HEK293 (cell line): ENCODE results near the gene RPS27.
A peak's percentile ranks its signal among the peaks of the same experiment; 100 is the strongest.

Source experiments
- CTCF ChIA-PET: fragments of 350-600 bp; formaldehyde crosslinking; extraction: SDS; loops from one replicate; lab custom pipeline; 2021; ENCODE audit warnings: antibody characterized with exemption; lab: Yijun Ruan, JAX
- POLR2A ChIA-PET: fragments of 300-600 bp; formaldehyde crosslinking; extraction: SDS; loops from one replicate; lab custom pipeline; 2020; ENCODE audit warnings: antibody characterized with exemption, inconsistent platforms; lab: Yijun Ruan, JAX
- H3K27ac ChIP-seq: fragments of 200-500 bp; sonication (Bioruptor generic); 2 replicates; pipeline ENCODE4 v1.5.1; 2014; ENCODE audit warnings: low read depth, low read length, control low read depth, inconsistent platforms; ENCODE audit errors: extremely low read depth
- H3K36me3 ChIP-seq, 2 experiments: fragments of 200-500 bp in 1 of 2; sonication (Bioruptor generic) in 1 of 2; 1 replicate in 1 of 2; 2 replicates in 1 of 2; pipeline ENCODE4 v1.5.1; 2014 to 2017; ENCODE audit warnings: inconsistent platforms in 2 of 2, low read length in 2 of 2; ENCODE audit not compliant: control insufficient read depth in 2 of 2, insufficient read depth in 1 of 2
- H3K4me1 ChIP-seq: fragments of 200-500 bp; sonication (Bioruptor generic); 2 replicates; pipeline ENCODE4 v1.5.1; 2014; ENCODE audit warnings: mild to moderate bottlenecking, low read length, inconsistent platforms; ENCODE audit not compliant: control insufficient read depth, insufficient read depth
- H3K4me3 ChIP-seq: 2 replicates; pipeline ENCODE4 v1.5.1; 2011; ENCODE audit warnings: low read depth, mild to moderate bottlenecking, control low read depth, low read length, moderate library complexity
- H3K9me3 ChIP-seq: fragments of 200-500 bp; sonication (Bioruptor generic); 2 replicates; pipeline ENCODE4 v1.5.1; 2014; ENCODE audit warnings: low read depth, low read length, inconsistent platforms; ENCODE audit not compliant: control insufficient read depth, insufficient read depth
- BCL11B ChIP-seq: fragments of 450-650 bp; formaldehyde crosslinking; IDR thresholded peaks from 2 replicates; pipeline ENCODE4 v1.5.1; 2016; ENCODE audit warnings: low read depth, missing biosample characterization, missing genetic modification characterization
- IKZF3 ChIP-seq: fragments of 450-650 bp; IDR thresholded peaks from 2 replicates; pipeline ENCODE4 v1.5.0; 2018; ENCODE audit warnings: missing biosample characterization, mild to moderate bottlenecking, missing genetic modification characterization, moderate library complexity
- KLF1 ChIP-seq: fragments of 450-650 bp; formaldehyde crosslinking; IDR thresholded peaks from 2 replicates; pipeline ENCODE4 v1.5.1; 2016; ENCODE audit warnings: missing biosample characterization, missing genetic modification characterization
- KLF7 ChIP-seq: fragments of 450-650 bp; formaldehyde crosslinking; IDR thresholded peaks from 2 replicates; pipeline ENCODE4 v1.5.1; 2016; ENCODE audit warnings: missing biosample characterization, missing genetic modification characterization, borderline replicate concordance
- PATZ1 ChIP-seq: fragments of 450-650 bp; formaldehyde crosslinking; IDR thresholded peaks from 2 replicates; pipeline ENCODE4 v1.5.1; 2016; ENCODE audit warnings: missing biosample characterization, missing genetic modification characterization
- PBX3 ChIP-seq: sonication (generic); formaldehyde crosslinking; IDR thresholded peaks from 2 replicates; pipeline ENCODE4 v1.8.1; 2022; ENCODE audit warnings: mild to moderate bottlenecking, moderate library complexity, missing genetic modification reagents
- REST ChIP-seq: fragments of 450-650 bp; formaldehyde crosslinking; IDR thresholded peaks from 2 replicates; pipeline ENCODE4 v1.5.1; 2016; ENCODE audit warnings: missing biosample characterization, missing genetic modification characterization
- SP2 ChIP-seq: fragments of 450-650 bp; formaldehyde crosslinking; IDR thresholded peaks from 2 replicates; pipeline ENCODE4 v1.5.1; 2016; ENCODE audit warnings: missing biosample characterization, missing genetic modification characterization
- WT1 ChIP-seq: fragments of 450-650 bp; formaldehyde crosslinking; IDR thresholded peaks from 2 replicates; pipeline ENCODE4 v1.5.1; 2016; ENCODE audit warnings: missing biosample characterization, missing genetic modification characterization
- ZBTB1 ChIP-seq: fragments of 450-650 bp; formaldehyde crosslinking; IDR thresholded peaks from 2 replicates; pipeline ENCODE4 v1.5.1; 2016; ENCODE audit warnings: missing biosample characterization, missing genetic modification characterization
- ZBTB20 ChIP-seq: fragments of 450-650 bp; formaldehyde crosslinking; IDR thresholded peaks from 2 replicates; pipeline ENCODE4 v1.5.1; 2016; ENCODE audit warnings: missing biosample characterization, missing genetic modification characterization
- ZBTB48 ChIP-seq: fragments of 450-650 bp; formaldehyde crosslinking; IDR thresholded peaks from 2 replicates; pipeline ENCODE4 v1.5.1; 2016; ENCODE audit warnings: missing biosample characterization, missing genetic modification characterization
- ZBTB8A ChIP-seq: fragments of 450-650 bp; formaldehyde crosslinking; IDR thresholded peaks from 2 replicates; pipeline ENCODE4 v1.5.1; 2016; ENCODE audit warnings: missing biosample characterization, missing genetic modification characterization
- ZIC2 ChIP-seq: fragments of 450-650 bp; formaldehyde crosslinking; IDR thresholded peaks from 2 replicates; pipeline ENCODE4 v1.5.1; 2016; ENCODE audit warnings: missing biosample characterization, missing genetic modification characterization
- ZNF10 ChIP-seq: fragments of 450-650 bp; formaldehyde crosslinking; IDR thresholded peaks from 2 replicates; pipeline ENCODE4 v1.5.1; 2017; ENCODE audit warnings: missing biosample characterization, missing genetic modification characterization
- ZNF112 ChIP-seq: fragments of 450-650 bp; formaldehyde crosslinking; IDR thresholded peaks from 2 replicates; pipeline ENCODE4 v1.5.0; 2017; ENCODE audit warnings: missing biosample characterization, missing genetic modification characterization
- ZNF121 ChIP-seq: fragments of 450-650 bp; formaldehyde crosslinking; IDR thresholded peaks from 2 replicates; pipeline ENCODE4 v1.5.1; 2016; ENCODE audit warnings: missing biosample characterization, missing genetic modification characterization
- ZNF132 ChIP-seq: fragments of 450-650 bp; formaldehyde crosslinking; IDR thresholded peaks from 2 replicates; pipeline ENCODE4 v1.5.1; 2017; ENCODE audit warnings: missing biosample characterization, missing genetic modification characterization, borderline replicate concordance
- ZNF157 ChIP-seq: fragments of 450-650 bp; formaldehyde crosslinking; IDR thresholded peaks from 2 replicates; pipeline ENCODE4 v1.5.1; 2016; ENCODE audit warnings: missing biosample characterization, missing genetic modification characterization
- ZNF175 ChIP-seq: fragments of 450-650 bp; formaldehyde crosslinking; IDR thresholded peaks from 2 replicates; pipeline ENCODE4 v1.5.1; 2016; ENCODE audit warnings: missing biosample characterization, missing genetic modification characterization
- ZNF184 ChIP-seq: fragments of 450-650 bp; IDR thresholded peaks from 2 replicates; pipeline ENCODE4 v1.5.1; 2018; ENCODE audit warnings: missing biosample characterization, mild to moderate bottlenecking, missing genetic modification characterization
- ZNF335 ChIP-seq: fragments of 450-650 bp; formaldehyde crosslinking; conservative IDR thresholded peaks from 2 replicates; pipeline ENCODE4 v1.5.1; 2016; ENCODE audit warnings: missing biosample characterization, missing genetic modification characterization
- ZNF354C ChIP-seq: fragments of 450-650 bp; formaldehyde crosslinking; IDR thresholded peaks from 2 replicates; pipeline ENCODE4 v1.5.1; 2016; ENCODE audit warnings: missing biosample characterization, missing genetic modification characterization, low read depth, borderline replicate concordance
- ZNF501 ChIP-seq: fragments of 450-650 bp; formaldehyde crosslinking; IDR thresholded peaks from 2 replicates; pipeline ENCODE4 v1.5.1; 2016; ENCODE audit warnings: missing biosample characterization, missing genetic modification characterization
- ZNF76 ChIP-seq: fragments of 450-650 bp; formaldehyde crosslinking; IDR thresholded peaks from 2 replicates; pipeline ENCODE4; 2016; ENCODE audit warnings: low read depth, missing biosample characterization, missing genetic modification characterization, borderline replicate concordance
- ZNF830 ChIP-seq: fragments of 450-650 bp; IDR thresholded peaks from 2 replicates; pipeline ENCODE4 v1.5.0; 2018; ENCODE audit warnings: missing biosample characterization, missing genetic modification characterization, low read depth, mild to moderate bottlenecking, moderate library complexity
- TF ChIP-seq, protein P1 (sequence below): fragments of 450-650 bp; formaldehyde crosslinking; optimal IDR thresholded peaks from 2 replicates; pipeline ENCODE3; 2016; ENCODE audit warnings: missing biosample characterization, mild to moderate bottlenecking, missing genetic modification characterization
- TF ChIP-seq, protein P2 (sequence below): fragments of 450-650 bp; formaldehyde crosslinking; IDR thresholded peaks from 2 replicates; pipeline ENCODE4 v1.5.1; 2016; ENCODE audit warnings: missing biosample characterization, missing genetic modification characterization

The RPS27 gene

GRCh38 chr1:153985341-153985912 is 5.1 kb upstream of the RPS27 start:
- ChIA-PET CTCF (interaction anchor here (0.7 to 4.3 kb wide), 12 partner anchors 7 to 634 kb away, joined by 3 to 46 read pairs (median 7); partner anchors contain the start of genes CREB3L4, DENND4B, JTB and NPR1), POLR2A (interaction anchor here (0.5 to 6.3 kb wide), 7 partner anchors 8 to 258 kb away, joined by 4 to 114 read pairs (median 6); partner anchors contain the start of genes CREB3L4, CRTC2, DENND4B and INTS3)
- peaks cover 7 to 35% of the 10 kb centered on the region in 2 experiments for H3K36me3 ChIP-seq
- no peaks in the 10 kb centered on the region for H3K9me3 ChIP-seq
- peaks cover 8% of the 10 kb centered on the region; the same call in 1 of the 2 replicates for H3K4me1 ChIP-seq
- H3K27ac ChIP-seq = peak overlapping the region; percentile 57; the same call in 1 of the 2 replicates
- peak overlapping the region; percentile 59 for H3K4me3 ChIP-seq
- TF ChIP-seq ZIC2 (tag by site-specific recombination) = peak; percentile 52
- TF ChIP-seq ZNF184 (tag by site-specific recombination) = no peak
- no peak for TF ChIP-seq SP2 (tag by site-specific recombination)
- peak; percentile 45; the same call in 1 of the 2 replicates for TF ChIP-seq ZNF76
- no peak for TF ChIP-seq ZNF354C
- TF ChIP-seq, protein P1, sequence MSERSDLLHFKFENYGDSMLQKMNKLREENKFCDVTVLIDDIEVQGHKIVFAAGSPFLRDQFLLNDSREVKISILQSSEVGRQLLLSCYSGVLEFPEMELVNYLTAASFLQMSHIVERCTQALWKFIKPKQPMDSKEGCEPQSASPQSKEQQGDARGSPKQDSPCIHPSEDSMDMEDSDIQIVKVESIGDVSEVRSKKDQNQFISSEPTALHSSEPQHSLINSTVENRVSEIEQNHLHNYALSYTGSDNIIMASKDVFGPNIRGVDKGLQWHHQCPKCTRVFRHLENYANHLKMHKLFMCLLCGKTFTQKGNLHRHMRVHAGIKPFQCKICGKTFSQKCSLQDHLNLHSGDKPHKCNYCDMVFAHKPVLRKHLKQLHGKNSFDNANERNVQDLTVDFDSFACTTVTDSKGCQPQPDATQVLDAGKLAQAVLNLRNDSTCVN (tag by site-specific recombination) = no peak
- no peak for TF ChIP-seq REST
- TF ChIP-seq IKZF3 (tag by site-specific recombination) = no peak
- no peak for TF ChIP-seq KLF7 (tag by site-specific recombination)
- TF ChIP-seq PBX3 = no peak
- no peak for TF ChIP-seq ZNF112 (tag by site-specific recombination)
- no peak for TF ChIP-seq ZBTB1 (tag by site-specific recombination)
- no peak for TF ChIP-seq BCL11B (tag by site-specific recombination)
- TF ChIP-seq ZNF121 (tag by site-specific recombination) = no peak
- TF ChIP-seq KLF1 (tag by site-specific recombination) = no peak
- peak; percentile 44; the same call in 1 of the 2 replicates for TF ChIP-seq ZNF10 (tag by site-specific recombination)
- TF ChIP-seq WT1 (tag by site-specific recombination) = 0 out of 2 replicates have a peak, but pooled peaks have one; percentile 19
- TF ChIP-seq ZNF501 = no peak
- TF ChIP-seq ZNF335 (tag by site-specific recombination) = peak; percentile 23; the same call in 1 of the 2 replicates
- TF ChIP-seq ZNF175 = no peak
- TF ChIP-seq ZBTB8A (tag by site-specific recombination) = no peak
- no peak for TF ChIP-seq ZNF157 (tag by site-specific recombination)
- peak; percentile 76 for TF ChIP-seq ZBTB20 (tag by site-specific recombination)
- TF ChIP-seq, protein P2, sequence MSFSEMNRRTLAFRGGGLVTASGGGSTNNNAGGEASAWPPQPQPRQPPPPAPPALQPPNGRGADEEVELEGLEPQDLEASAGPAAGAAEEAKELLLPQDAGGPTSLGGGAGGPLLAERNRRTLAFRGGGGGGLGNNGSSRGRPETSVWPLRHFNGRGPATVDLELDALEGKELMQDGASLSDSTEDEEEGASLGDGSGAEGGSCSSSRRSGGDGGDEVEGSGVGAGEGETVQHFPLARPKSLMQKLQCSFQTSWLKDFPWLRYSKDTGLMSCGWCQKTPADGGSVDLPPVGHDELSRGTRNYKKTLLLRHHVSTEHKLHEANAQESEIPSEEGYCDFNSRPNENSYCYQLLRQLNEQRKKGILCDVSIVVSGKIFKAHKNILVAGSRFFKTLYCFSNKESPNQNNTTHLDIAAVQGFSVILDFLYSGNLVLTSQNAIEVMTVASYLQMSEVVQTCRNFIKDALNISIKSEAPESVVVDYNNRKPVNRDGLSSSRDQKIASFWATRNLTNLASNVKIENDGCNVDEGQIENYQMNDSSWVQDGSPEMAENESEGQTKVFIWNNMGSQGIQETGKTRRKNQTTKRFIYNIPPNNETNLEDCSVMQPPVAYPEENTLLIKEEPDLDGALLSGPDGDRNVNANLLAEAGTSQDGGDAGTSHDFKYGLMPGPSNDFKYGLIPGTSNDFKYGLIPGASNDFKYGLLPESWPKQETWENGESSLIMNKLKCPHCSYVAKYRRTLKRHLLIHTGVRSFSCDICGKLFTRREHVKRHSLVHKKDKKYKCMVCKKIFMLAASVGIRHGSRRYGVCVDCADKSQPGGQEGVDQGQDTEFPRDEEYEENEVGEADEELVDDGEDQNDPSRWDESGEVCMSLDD (tag by site-specific recombination) = no peak
- TF ChIP-seq ZNF132 (tag by site-specific recombination) = no peak
- TF ChIP-seq ZNF830 (tag by site-specific recombination) = no peak
- TF ChIP-seq ZBTB48 = 0 out of 2 replicates have a peak, but pooled peaks have one; percentile 19
- peak; percentile 45; the same call in 1 of the 2 replicates for TF ChIP-seq PATZ1 (tag by site-specific recombination)
